WTC11 (cell line): Measurements from ENCODE around the gene EXTL1. TPM values are rescaled to one million over a fixed set of nuclear protein-coding genes. Genes with fewer than 3 reads are reported as not detected.
A peak's percentile ranks its signal among the peaks of the same experiment; 100 is the strongest.

ENCODE experiments used
- ATAC-seq: fragments of 200-7000 bp; cut with Tn5 transposase; 2 replicates; pipeline ENCODE4 v1.10.0; 2021; ENCODE audit warnings: mild to moderate bottlenecking, moderate library complexity
- CTCF ChIA-PET: fragments of 300-600 bp; sonication (Branson Sonifier 250); formaldehyde crosslinking; loops from one replicate; lab custom pipeline; 2021; ENCODE audit warnings: antibody characterized with exemption; lab: Charles Lee
- POLR2A ChIA-PET: fragments of 350-600 bp; sonication (Branson Sonifier 250); formaldehyde crosslinking; loops from one replicate; lab custom pipeline; 2021; ENCODE audit warnings: antibody characterized with exemption; lab: Charles Lee
- DNase-seq: peaks from one replicate; pipeline ENCODE4 v3.0.0; 2021; ENCODE audit warnings: low spot score
- H3K27ac Mint-ChIP-seq: 2 replicates; pipeline ENCODE4 v1.8.0; 2021; ENCODE audit warnings: mixed read lengths
- H3K27me3 Mint-ChIP-seq: 2 replicates; pipeline ENCODE4 v1.8.0; 2021; ENCODE audit warnings: low read depth, mild to moderate bottlenecking, moderate library complexity, mixed read lengths
- H3K36me3 Mint-ChIP-seq: 2 replicates; pipeline ENCODE4 v1.8.0; 2021; ENCODE audit warnings: mixed read lengths
- H3K4me1 Mint-ChIP-seq: 2 replicates; pipeline ENCODE4 v1.8.0; 2022; ENCODE audit warnings: mixed read lengths
- H3K4me3 Mint-ChIP-seq: 2 replicates; pipeline ENCODE4 v1.8.0; 2021; ENCODE audit warnings: mild to moderate bottlenecking, moderate library complexity, mixed read lengths
- H3K9me3 Mint-ChIP-seq: 2 replicates; pipeline ENCODE4 v1.8.0; 2021; ENCODE audit warnings: mixed read lengths
- CREB1 ChIP-seq: sonication (generic); formaldehyde crosslinking; IDR thresholded peaks from 2 replicates; pipeline ENCODE4 v1.8.0; 2023; ENCODE audit warnings: mild to moderate bottlenecking, missing genetic modification reagents
- CTCF ChIP-seq: fragments of 200-600 bp; IDR thresholded peaks from 2 replicates; pipeline ENCODE4 v1.8.0; 2022; ENCODE audit warnings: antibody characterized with exemption
- EMX1 ChIP-seq: fragments of 250-450 bp; sonication (Bioruptor Pico); IDR thresholded peaks from 2 replicates; pipeline ENCODE4 v1.8.0; 2021; ENCODE audit warnings: mild to moderate bottlenecking
- ETV6 ChIP-seq: sonication (generic); formaldehyde crosslinking; IDR thresholded peaks from 2 replicates; pipeline ENCODE4 v1.8.1; 2022; ENCODE audit warnings: mild to moderate bottlenecking, missing genetic modification reagents
- FOXJ3 ChIP-seq: sonication (generic); formaldehyde crosslinking; IDR thresholded peaks from 2 replicates; pipeline ENCODE4 v1.9.0; 2021; ENCODE audit warnings: missing genetic modification reagents, mild to moderate bottlenecking, borderline replicate concordance
- HMGA2 ChIP-seq: fragments of 250-450 bp; sonication (Bioruptor Pico); IDR thresholded peaks from 2 replicates; pipeline ENCODE4 v1.4.0; 2021; ENCODE audit warnings: mild to moderate bottlenecking, moderate library complexity
- HMGXB4 ChIP-seq: sonication (generic); formaldehyde crosslinking; IDR thresholded peaks from 2 replicates; pipeline ENCODE4 v1.8.1; 2023; ENCODE audit warnings: mild to moderate bottlenecking, moderate library complexity, missing genetic modification reagents
- MAX ChIP-seq: sonication (generic); formaldehyde crosslinking; IDR thresholded peaks from 2 replicates; pipeline ENCODE4 v1.8.0; 2022; ENCODE audit warnings: mild to moderate bottlenecking, missing genetic modification reagents
- NFATC4 ChIP-seq: fragments of 250-450 bp; sonication (Bioruptor Pico); IDR thresholded peaks from 2 replicates; pipeline ENCODE4 v1.9.0; 2021; ENCODE audit warnings: mild to moderate bottlenecking
- NFYB ChIP-seq: sonication (generic); formaldehyde crosslinking; conservative IDR thresholded peaks from 2 replicates; pipeline ENCODE4 v1.8.0; 2022; ENCODE audit warnings: low read depth, missing genetic modification reagents
- PREB ChIP-seq: sonication (generic); formaldehyde crosslinking; IDR thresholded peaks from 2 replicates; pipeline ENCODE4 v1.8.1; 2022; ENCODE audit warnings: mild to moderate bottlenecking, missing genetic modification reagents, moderate library complexity, borderline replicate concordance
- SMAD4 ChIP-seq: sonication (generic); formaldehyde crosslinking; IDR thresholded peaks from 2 replicates; pipeline ENCODE4 v1.8.0; 2022; ENCODE audit warnings: mild to moderate bottlenecking, missing genetic modification reagents
- SP1 ChIP-seq: sonication (generic); formaldehyde crosslinking; conservative IDR thresholded peaks from 2 replicates; pipeline ENCODE4 v1.8.1; 2022; ENCODE audit warnings: missing genetic modification reagents
- TEAD1 ChIP-seq: sonication (generic); formaldehyde crosslinking; IDR thresholded peaks from 2 replicates; pipeline ENCODE4 v1.8.0; 2022; ENCODE audit warnings: mild to moderate bottlenecking, missing genetic modification reagents
- USF1 ChIP-seq: sonication (generic); formaldehyde crosslinking; IDR thresholded peaks from 2 replicates; pipeline ENCODE4 v1.8.0; 2022; ENCODE audit warnings: mild to moderate bottlenecking, missing genetic modification reagents
- ZNF219 ChIP-seq: sonication (generic); formaldehyde crosslinking; IDR thresholded peaks from 2 replicates; pipeline ENCODE4 v1.8.0; 2023; ENCODE audit warnings: missing genetic modification reagents, mild to moderate bottlenecking, borderline replicate concordance
- ZNF263 ChIP-seq: sonication (generic); formaldehyde crosslinking; IDR thresholded peaks from 2 replicates; pipeline ENCODE4 v1.8.1; 2022; ENCODE audit warnings: low read depth, mild to moderate bottlenecking, moderate library complexity, missing genetic modification reagents
- ZNF317 ChIP-seq: sonication (generic); formaldehyde crosslinking; IDR thresholded peaks from 2 replicates; pipeline ENCODE4 v1.8.1; 2023; ENCODE audit warnings: low read depth, mild to moderate bottlenecking, moderate library complexity, missing genetic modification reagents, borderline replicate concordance
- ZNF416 ChIP-seq: fragments of 250-450 bp; sonication (Bioruptor Pico); IDR thresholded peaks from 2 replicates; pipeline ENCODE4 v1.9.0; 2021; ENCODE audit warnings: mild to moderate bottlenecking, inconsistent platforms
- ZNF423 ChIP-seq: fragments of 250-450 bp; sonication (Bioruptor Pico); IDR thresholded peaks from 2 replicates; pipeline ENCODE4 v2.1.2; 2022; ENCODE audit warnings: mild to moderate bottlenecking, moderate library complexity
- ZNF671 ChIP-seq: fragments of 250-450 bp; sonication (Bioruptor Pico); IDR thresholded peaks from 2 replicates; pipeline ENCODE4 v1.8.0; 2021; ENCODE audit warnings: mild to moderate bottlenecking
- total RNA-seq: library from RNA; stranded (reverse); gene quantifications from 3 replicates; pipeline ENCODE4 v1.2.3, GENCODE V29; 2021
- TF ChIP-seq, protein P1 (sequence below): sonication (generic); formaldehyde crosslinking; conservative IDR thresholded peaks from 2 replicates; pipeline ENCODE4 v1.8.1; 2022; ENCODE audit warnings: mild to moderate bottlenecking, missing genetic modification reagents

The EXTL1 gene
- total RNA-seq, 1 experiment from 2014 or later = 2.1 TPM

DNA sequence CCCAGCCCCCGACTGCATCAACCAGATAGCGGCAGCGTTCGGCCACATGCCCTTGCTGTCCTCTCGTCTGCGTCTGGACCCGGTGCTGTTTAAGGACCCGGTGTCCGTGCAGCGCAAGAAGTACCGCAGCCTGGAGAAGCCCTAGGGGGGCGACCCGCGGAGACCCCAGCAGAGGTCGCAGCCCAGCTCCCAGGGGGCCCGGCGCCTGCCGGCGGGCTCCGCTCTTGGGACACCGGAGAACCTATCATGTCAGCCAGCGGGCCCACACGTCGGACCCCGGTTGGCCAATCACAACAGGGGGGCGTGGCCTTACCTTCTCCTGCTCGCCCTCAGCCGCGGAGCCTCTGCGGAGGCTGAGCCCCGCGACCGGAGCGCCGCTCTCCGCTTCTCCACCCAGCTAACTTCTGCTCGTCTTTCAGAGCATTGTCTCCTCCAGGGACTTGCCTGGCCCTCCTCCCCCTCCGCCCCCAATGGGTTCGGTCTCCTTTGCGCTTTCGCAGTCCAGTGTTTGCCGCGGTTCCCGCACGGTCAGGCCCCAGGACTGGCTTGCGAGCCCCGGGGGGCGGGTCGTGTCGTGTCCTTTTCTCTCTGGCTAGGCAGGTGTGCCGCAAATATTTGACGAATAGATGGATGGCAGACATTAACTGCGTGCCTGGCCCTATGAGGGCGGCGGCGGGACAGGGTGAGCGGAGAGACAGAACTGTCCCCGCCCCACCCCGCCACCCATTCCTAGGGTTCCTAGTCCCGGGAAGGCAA is 13.8 kb downstream of the EXTL1 start:
- TF ChIP-seq ZNF317 (peak; percentile 34; the same call in 1 of the 2 replicates), ZNF671 (no peak), ZNF423 (CRISPR knock-in tag) (peak; percentile 82), NFYB (CRISPR knock-in tag) (peak; percentile 84), SP1 (CRISPR knock-in tag) (peak; percentile 80), CREB1 (CRISPR knock-in tag) (0 out of 2 replicates have a peak, but pooled peaks have one; percentile 16), FOXJ3 (no peak), ZNF416 (CRISPR knock-in tag) (0 out of 2 replicates have a peak, but pooled peaks have one; percentile 16), MAX (CRISPR knock-in tag) (peak; percentile 40; the same call in 1 of the 2 replicates)
- Mint-ChIP-seq H3K36me3 (no peaks in the 10 kb centered on the region), H3K27me3 (peaks cover 54% of the 10 kb centered on the region), H3K9me3 (no peaks in the 10 kb centered on the region), H3K4me1 (peaks cover 8% of the 10 kb centered on the region), H3K4me3 (peak overlapping the region; percentile 94), H3K27ac (peak overlapping the region; percentile 47; the same call in 1 of the 2 replicates)
- ATAC-seq (peak; percentile 91), DNase-seq (peak; percentile 96)
- ChIA-PET CTCF (interaction anchor here (0.6 to 6.2 kb wide), 49 partner anchors 8 to 436 kb away, joined by 3 to 136 read pairs (median 5); partner anchors contain the start of genes CATSPER4, CEP85, EXTL1 and HMGN2), POLR2A (interaction anchor here (0.6 to 1.5 kb wide), 3 partner anchors 10 to 375 kb away, joined by 4 read pairs; partner anchors contain the start of gene LIN28A)

- Mint-ChIP-seq H3K9me3 (no peaks in the 10 kb centered on the region), H3K36me3 (no peaks in the 10 kb centered on the region)
- POLR2A ChIA-PET = interaction anchor here (0.6 kb wide), 2 partner anchors 122 to 280 kb away, joined by 3 to 5 read pairs; no protein-coding TSS in a partner anchor
- DNase-seq (peak; percentile 86), ATAC-seq (peak; percentile 78)
- CTCF ChIA-PET = interaction anchor here (0.6 to 6.2 kb wide), 66 partner anchors 9 to 436 kb away, joined by 3 to 136 read pairs (median 4); partner anchors contain the start of genes CATSPER4, CEP85, EXTL1 and HMGN2
- TF ChIP-seq ZNF219 (CRISPR knock-in tag) (no peak), HMGA2 (CRISPR knock-in tag) (no peak), CTCF (peak; percentile 100), CREB1 (CRISPR knock-in tag) (no peak), HMGXB4 (CRISPR knock-in tag) (0 out of 2 replicates have a peak, but pooled peaks have one; percentile 28), SMAD4 (no peak), TEAD1 (no peak), ZNF317 (no peak), ZNF416 (CRISPR knock-in tag) (no peak), ETV6 (CRISPR knock-in tag) (0 out of 2 replicates have a peak, but pooled peaks have one; percentile 38), USF1 (CRISPR knock-in tag) (no peak), ZNF263 (CRISPR knock-in tag) (no peak), PREB (CRISPR knock-in tag) (no peak), EMX1 (no peak), NFATC4 (CRISPR knock-in tag) (no peak)
- TF ChIP-seq, protein P1, sequence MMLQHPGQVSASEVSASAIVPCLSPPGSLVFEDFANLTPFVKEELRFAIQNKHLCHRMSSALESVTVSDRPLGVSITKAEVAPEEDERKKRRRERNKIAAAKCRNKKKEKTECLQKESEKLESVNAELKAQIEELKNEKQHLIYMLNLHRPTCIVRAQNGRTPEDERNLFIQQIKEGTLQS = no peak
- TF ChIP-seq, all 79 proteins: peak for 3
- Mint-ChIP-seq H3K27ac (no peak overlapping the region), H3K4me3 (peak overlapping the region; percentile 94), H3K27me3 (peaks cover 54% of the 10 kb centered on the region), H3K4me1 (peaks cover 8% of the 10 kb centered on the region)
Measured at GRCh38 chr1:26035959-26036755, 14.6 kb downstream of the EXTL1 start.
